K562 (cell line): ENCODE results near the gene SLC20A1. TPM values are rescaled to one million over a fixed set of nuclear protein-coding genes. Genes with fewer than 3 reads are reported as not detected.

ENCODE experiments used
- MIER1 ChIP-seq: fragments of 450-650 bp; IDR thresholded peaks from 2 replicates; pipeline ENCODE4 v1.6.1; 2016; ENCODE audit warnings: antibody characterized with exemption, mild to moderate bottlenecking, low read depth
- ZNF436 ChIP-seq: fragments of 250-450, 450-650 bp; sonication (Bioruptor Pico); formaldehyde crosslinking; IDR thresholded peaks from 2 replicates; pipeline ENCODE4 v1.7.0; 2020; ENCODE audit warnings: mild to moderate bottlenecking
- polyA plus RNA-seq, 8 experiments: library from polyadenylated mRNA; depleted of rRNA in 4 of 8; stranded (reverse) in 5 of 8; unstranded in 3 of 8; fragments of >200 nt; fragmentation: Nextera tagmentation in 2 of 8; fragmentation: Illumina TruSeq in 1 of 8; extraction: Ambion mirVana in 2 of 8; extraction: Trizol in 1 of 8; gene quantifications; 2 replicates each; pipeline versions ENCODE4 v1.2.1 to v1.2.3, GENCODE V29; 2011 to 2014; ENCODE audit warnings: inconsistent platforms in 1 of 8, missing spikeins in 1 of 8
- total RNA-seq, 7 experiments: library from RNA; depleted of rRNA in 6 of 7; stranded (reverse); fragments of >200 nt in 6 of 7; fragmentation: Illumina TruSeq in 2 of 7; extraction: Trizol in 2 of 7; gene quantifications; 2 replicates each; pipeline versions ENCODE4 v1.2.1 to v1.2.3, GENCODE V29; 2011 to 2021; ENCODE audit warnings: low replicate concordance in 1 of 7
- TF ChIP-seq, protein P1 (sequence below), 2 experiments: fragments of 450-650 bp in 1 of 2; sonication (generic) in 1 of 2; formaldehyde crosslinking in 1 of 2; IDR thresholded peaks; 2 replicates each; pipeline versions ENCODE4 v1.7.1 to v1.9.0; 2016 to 2022; ENCODE audit warnings: inconsistent platforms in 1 of 2, mild to moderate bottlenecking in 1 of 2, missing genetic modification reagents in 1 of 2
- TF ChIP-seq, protein P2 (sequence below): fragments of 250-450 bp; sonication (Bioruptor Pico); IDR thresholded peaks from 2 replicates; pipeline ENCODE4 v1.8.0; 2021; ENCODE audit warnings: moderate library complexity, mild to moderate bottlenecking, inconsistent platforms
- TF ChIP-seq, protein P3 (sequence below): fragments of 250-450 bp; sonication (Bioruptor Pico); IDR thresholded peaks from 2 replicates; pipeline ENCODE4 v1.4.0; 2020; ENCODE audit warnings: mild to moderate bottlenecking, moderate library complexity

Gene SLC20A1
- total and polyA plus RNA-seq, 9 of the 15 experiments (the other 6 are each of a cell fraction or from before 2014, with no cell fraction given) = 53.8 to 150 (median 74.7) TPM

DNA sequence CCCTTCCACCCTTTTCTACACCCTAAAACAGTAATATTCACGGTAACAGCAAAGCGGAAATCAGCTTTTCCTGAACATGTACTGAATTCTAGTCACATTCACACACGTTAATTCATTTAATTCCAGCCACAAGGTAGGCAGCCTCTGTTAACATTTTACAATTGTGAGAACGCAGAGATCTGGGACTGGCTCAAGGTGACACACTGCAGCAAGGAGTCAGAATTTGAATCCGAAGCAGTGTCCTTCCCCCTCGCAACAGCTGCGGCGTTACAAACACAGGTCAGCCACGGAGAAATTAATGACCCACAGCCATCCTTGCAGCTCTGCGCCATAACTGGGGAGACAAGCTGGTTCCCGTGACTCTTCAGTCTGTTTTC, 818 bp upstream of the SLC20A1 start (continued):
- TF ChIP-seq, protein P1, sequence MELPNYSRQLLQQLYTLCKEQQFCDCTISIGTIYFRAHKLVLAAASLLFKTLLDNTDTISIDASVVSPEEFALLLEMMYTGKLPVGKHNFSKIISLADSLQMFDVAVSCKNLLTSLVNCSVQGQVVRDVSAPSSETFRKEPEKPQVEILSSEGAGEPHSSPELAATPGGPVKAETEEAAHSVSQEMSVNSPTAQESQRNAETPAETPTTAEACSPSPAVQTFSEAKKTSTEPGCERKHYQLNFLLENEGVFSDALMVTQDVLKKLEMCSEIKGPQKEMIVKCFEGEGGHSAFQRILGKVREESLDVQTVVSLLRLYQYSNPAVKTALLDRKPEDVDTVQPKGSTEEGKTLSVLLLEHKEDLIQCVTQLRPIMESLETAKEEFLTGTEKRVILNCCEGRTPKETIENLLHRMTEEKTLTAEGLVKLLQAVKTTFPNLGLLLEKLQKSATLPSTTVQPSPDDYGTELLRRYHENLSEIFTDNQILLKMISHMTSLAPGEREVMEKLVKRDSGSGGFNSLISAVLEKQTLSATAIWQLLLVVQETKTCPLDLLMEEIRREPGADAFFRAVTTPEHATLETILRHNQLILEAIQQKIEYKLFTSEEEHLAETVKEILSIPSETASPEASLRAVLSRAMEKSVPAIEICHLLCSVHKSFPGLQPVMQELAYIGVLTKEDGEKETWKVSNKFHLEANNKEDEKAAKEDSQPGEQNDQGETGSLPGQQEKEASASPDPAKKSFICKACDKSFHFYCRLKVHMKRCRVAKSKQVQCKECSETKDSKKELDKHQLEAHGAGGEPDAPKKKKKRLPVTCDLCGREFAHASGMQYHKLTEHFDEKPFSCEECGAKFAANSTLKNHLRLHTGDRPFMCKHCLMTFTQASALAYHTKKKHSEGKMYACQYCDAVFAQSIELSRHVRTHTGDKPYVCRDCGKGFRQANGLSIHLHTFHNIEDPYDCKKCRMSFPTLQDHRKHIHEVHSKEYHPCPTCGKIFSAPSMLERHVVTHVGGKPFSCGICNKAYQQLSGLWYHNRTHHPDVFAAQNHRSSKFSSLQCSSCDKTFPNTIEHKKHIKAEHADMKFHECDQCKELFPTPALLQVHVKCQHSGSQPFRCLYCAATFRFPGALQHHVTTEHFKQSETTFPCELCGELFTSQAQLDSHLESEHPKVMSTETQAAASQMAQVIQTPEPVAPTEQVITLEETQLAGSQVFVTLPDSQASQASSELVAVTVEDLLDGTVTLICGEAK (IDR thresholded peaks at IDR 0.05) = peak; percentile 70
- TF ChIP-seq, protein P1 (CRISPR knock-in tag; IDR thresholded peaks at IDR 0.05) = no peak
- TF ChIP-seq, protein P2, sequence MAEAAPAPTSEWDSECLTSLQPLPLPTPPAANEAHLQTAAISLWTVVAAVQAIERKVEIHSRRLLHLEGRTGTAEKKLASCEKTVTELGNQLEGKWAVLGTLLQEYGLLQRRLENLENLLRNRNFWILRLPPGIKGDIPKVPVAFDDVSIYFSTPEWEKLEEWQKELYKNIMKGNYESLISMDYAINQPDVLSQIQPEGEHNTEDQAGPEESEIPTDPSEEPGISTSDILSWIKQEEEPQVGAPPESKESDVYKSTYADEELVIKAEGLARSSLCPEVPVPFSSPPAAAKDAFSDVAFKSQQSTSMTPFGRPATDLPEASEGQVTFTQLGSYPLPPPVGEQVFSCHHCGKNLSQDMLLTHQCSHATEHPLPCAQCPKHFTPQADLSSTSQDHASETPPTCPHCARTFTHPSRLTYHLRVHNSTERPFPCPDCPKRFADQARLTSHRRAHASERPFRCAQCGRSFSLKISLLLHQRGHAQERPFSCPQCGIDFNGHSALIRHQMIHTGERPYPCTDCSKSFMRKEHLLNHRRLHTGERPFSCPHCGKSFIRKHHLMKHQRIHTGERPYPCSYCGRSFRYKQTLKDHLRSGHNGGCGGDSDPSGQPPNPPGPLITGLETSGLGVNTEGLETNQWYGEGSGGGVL (CRISPR knock-in tag) = no peak
- 0 out of 2 replicates have a peak, but pooled peaks have one; percentile 25 for TF ChIP-seq MIER1
- TF ChIP-seq, protein P3, sequence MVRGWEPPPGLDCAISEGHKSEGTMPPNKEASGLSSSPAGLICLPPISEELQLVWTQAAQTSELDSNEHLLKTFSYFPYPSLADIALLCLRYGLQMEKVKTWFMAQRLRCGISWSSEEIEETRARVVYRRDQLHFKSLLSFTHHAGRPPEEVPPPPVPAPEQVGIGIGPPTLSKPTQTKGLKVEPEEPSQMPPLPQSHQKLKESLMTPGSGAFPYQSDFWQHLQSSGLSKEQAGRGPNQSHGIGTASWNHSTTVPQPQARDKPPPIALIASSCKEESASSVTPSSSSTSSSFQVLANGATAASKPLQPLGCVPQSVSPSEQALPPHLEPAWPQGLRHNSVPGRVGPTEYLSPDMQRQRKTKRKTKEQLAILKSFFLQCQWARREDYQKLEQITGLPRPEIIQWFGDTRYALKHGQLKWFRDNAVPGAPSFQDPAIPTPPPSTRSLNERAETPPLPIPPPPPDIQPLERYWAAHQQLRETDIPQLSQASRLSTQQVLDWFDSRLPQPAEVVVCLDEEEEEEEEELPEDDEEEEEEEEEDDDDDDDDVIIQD (CRISPR knock-in tag) = no peak
- no peak for TF ChIP-seq ZNF436 (CRISPR knock-in tag)
